ENCODE measurements around the gene MKNK2.

- TF ChIP-seq CTCF (IDR thresholded peaks at IDR 0.05) = no peak
- no peak for TF ChIP-seq EZH2 (IDR thresholded peaks at IDR 0.05; ENCODE audit: borderline replicate concordance, insufficient read depth, low read depth, low read length, poor library complexity, severe bottlenecking)
These were observed 11.3 kb upstream of the MKNK2 start for GRCh38 chr19:2062389-2062729.

Measured in B cell (primary cell).